HG03439 (cell line): Measurements from ENCODE around the gene SPECC1L.

ENCODE experiments used
- ATAC-seq: cut with Tn5 transposase; IDR thresholded peaks from one replicate; pipeline ENCODE4 v1.9.1; 2021; ENCODE audit warnings: mild to moderate bottlenecking, moderate library complexity; ENCODE audit not compliant: unreplicated experiment

SPECC1L gene

DNA sequence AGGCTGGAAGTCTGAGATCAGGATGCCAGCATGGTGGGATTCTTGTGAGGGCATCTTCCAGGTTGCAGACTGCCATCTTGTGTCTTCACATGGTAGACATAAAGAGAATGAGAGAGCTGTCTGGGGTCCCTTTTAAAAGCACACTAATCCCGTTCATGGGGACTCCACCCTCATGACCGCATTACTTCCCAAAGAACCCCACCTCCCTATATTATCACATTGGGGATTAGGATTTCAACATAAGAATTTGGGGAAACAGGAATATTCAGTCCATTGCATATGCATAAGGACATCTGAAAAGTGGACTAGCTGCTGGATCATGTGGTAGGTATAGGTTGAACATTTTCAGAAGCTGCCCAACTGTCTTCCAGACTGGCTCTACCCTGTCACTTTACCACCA lies 123.6 kb downstream of the SPECC1L start:
- ATAC-seq = no peak

DNA sequence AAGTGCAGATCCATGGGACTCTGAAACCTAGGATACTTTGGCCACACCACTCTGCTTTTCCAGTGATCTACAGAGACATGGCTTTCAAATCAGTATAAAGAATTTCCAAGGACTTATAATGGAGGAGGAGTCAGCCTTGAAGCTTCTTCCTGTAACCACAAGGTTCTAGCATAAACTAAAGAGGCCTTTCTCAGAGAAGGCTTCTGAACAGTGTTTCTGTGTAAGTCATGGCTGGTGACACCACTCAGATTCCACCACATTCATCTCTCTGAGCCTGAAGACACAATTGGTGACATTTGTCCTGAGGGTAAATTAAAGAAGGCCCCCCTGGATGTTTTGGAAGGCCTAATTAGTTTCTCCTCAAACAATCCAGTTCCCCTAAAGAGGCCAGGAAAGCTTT lies 127.8 kb downstream of the SPECC1L start:
- ATAC-seq = no peak

DNA sequence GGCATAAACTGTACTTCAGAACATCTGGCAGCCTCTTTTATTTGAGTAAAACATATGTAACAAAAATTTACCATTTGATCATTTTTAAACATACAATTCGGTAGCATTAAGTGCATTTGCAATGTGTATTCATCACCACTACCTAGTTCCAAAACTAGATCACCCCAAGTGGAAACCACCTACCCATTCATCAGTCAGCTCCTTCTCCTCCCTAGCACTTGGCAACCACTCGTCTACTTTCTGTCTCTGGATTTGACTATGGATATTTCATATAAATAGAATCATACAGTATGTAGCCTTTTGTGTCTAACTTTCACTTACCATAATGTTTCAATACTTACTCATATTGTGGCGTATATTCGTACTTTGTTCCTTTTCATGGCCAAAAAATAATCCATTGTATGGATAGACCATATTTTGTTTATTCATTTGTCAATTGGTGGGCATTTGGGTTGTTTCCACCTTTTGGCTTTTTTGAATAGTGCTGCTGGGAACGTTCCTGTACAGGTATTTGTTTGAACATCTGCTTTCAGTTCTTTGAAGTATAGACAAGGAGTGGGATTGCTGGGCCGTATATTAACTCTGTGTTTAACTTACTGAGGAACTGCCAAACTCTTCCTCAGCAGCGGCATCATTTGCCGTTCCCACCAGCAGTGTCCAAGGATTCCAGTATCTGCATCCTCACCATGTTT lies 129.5 kb downstream of the SPECC1L start:
- ATAC-seq = peak; percentile 17

DNA sequence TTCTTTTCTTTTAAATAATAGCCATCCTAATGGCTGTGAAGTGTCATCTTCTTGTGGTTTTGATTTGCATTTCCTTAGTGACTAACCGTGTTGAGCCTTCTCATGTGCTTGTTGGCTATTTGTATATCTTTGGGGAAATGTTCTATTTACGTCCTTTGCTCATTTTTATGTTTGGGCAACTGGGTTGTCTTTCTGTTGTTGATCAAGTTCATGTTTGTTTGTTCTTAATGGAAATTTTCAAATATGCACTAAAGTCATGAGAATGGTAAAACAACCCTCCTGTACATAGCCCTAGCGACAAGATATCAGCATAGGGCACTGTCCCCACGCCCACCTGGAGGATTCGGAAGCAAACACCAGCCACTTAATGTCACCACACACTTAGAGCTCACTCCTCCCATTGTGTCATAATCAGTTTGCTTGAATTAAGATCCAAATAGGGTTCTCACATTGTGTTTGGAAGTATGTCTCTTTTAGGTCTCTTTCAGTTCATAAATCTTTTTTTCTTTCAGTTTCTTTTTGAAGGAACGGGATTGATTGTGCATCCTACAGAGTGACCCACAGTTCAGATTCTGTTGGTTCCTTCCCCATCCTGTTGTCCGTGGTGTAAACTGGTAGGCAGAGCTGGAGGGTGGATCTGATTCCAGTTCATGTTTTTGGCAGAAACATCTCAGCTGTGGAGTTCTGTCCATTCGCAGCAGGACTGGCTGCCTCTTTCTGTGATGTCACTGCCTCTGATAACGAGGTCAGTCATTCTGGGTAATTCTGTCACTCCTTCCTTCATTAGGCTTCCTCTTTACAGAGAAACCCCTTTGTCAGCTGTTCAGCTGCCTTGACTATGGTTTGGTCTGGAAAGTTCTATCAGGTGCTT lies 130.3 kb downstream of the SPECC1L start:
- ATAC-seq = peak; percentile 55

DNA sequence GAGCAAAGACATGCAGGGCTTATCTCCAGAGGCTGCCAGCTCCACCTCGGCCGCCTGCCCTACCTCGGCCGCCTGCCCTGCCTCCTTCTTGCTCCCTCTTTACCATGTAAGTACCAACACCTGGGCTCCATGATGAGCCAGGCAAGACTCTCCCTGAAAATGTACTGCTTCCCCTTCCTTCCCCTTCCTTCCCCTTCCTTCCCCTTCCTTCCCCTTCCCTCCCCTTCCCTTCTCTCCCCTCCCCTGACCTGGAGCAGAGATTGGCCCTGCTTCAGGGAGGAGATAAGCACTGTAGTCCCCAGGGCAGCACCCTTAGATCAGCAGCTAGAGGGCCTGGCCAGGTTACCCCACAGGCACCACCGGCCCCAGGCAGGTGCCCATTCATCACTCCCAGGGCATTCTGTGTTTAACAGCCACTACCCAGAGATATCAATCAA lies 131.3 kb downstream of the SPECC1L start:
- no peak for ATAC-seq

DNA sequence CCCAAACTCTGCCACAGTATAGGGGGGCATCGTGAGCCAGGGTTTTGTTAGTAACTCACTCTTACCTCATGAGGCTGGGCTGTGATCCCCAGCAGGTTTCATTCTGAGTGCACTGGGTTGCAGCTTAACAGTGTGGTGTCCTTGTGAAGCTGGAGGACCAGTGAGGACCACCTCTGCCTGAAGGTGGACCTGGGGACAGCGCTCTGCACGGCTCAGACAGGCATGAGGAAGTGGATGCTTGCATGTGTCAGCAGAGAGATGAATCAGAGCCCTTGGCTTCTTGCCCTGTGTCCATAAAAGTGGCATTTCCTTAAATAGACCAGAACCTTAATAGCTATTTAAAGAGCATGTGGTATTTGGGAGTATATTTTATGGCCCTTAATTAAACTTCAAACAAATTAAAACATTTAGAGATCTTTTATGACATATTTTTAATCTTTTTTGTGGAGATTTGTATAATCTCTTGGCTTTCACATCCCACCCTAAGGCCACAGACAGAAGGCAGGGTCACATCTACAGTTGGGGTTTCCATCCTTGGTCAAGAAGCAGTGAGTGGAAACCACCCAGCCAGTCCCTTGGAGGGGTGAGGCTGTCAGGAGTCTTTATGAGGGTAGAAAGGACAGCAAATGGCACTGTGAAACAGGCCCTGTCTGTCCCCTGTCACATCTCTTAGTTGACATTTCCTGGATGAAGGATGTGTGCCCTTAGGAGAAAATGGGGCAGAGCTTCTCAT lies 132.0 kb downstream of the SPECC1L start:
- ATAC-seq = no peak

DNA sequence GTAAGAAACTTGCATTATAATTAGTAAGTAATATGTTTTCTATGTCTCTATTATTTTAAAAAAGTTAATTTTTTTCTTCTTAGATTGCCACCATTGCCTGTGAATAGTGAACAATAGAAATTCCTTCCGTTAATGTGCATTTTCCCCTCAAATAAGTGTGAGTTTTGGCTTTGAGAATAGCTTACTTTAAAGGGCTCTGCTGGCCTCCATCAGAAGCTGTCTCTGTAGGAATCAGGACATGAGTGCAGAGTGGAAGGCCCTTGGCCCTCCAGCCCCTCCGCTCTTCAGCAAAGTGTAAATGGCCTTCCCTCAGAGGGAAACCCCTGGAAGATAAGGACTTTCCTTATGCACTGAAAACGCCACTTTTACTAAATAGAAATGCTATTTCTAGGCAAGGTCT lies 132.7 kb downstream of the SPECC1L start:
- no peak for ATAC-seq

DNA sequence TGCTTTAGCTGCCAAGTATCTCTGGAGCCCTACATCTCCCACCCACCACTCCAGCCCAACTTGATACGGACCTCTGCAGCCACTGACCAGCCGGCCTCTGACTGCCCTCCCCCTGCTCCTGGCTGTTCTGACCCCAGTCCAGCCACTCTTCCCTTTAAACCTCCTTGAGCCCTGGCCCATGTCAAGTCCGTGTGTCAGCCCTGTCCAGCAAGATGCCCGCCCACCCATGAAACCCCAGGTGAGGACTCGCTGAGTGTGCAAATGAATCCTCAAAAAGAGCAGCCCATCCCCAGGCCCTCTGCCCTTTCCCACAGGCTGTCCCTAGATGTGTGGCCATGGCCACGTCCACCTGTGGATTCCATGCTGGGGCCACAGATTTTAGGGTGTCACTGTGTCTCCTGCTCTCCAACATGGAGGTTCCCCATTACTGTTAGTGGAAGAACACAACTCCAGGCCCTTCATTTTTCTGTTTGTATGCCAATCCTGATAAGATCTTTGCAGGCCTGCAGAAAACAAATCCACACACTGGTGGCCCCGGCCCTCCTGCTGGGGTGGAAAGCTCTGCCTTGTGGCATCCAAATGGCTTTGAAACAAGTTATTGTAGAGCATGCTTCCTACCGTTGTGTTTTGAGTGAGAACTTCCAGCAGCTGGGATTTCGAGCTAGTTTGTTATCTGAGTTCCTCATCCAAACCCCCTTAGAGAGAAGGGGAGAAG lies 134.1 kb downstream of the SPECC1L start:
- no peak for ATAC-seq

DNA sequence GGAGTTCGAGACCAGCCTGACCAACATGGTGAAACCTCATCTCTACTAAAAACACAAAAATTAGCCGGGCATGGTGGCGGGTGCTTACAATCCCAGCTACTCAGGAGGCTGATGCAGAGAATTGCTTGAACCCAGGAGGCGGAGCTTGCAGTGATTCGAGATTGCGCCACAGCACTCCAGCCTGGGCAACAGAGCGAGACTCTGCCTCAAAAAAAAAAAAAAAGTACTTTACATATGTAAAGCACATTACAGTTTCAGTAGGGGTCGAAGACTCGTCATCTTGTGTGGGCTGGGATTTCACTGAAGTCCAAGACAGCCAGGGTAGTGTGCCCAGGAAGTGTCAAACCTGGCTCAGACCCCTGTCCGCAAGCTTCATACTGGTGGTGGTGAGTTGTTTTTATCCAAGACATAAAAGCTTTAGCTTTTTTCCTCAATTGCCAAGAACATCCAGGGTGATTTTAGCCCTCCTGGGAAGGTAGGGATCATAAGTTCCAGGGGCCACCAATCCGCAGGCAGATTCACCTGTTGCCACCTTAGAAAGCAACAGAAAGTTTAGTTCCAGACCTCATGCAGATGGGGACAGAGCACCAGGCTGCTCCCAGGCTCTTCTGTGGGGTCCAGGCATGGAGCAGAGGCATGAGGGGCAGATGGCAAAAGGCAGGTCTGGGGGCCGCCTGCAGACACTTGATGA lies 135.1 kb downstream of the SPECC1L start:
- no peak for ATAC-seq

DNA sequence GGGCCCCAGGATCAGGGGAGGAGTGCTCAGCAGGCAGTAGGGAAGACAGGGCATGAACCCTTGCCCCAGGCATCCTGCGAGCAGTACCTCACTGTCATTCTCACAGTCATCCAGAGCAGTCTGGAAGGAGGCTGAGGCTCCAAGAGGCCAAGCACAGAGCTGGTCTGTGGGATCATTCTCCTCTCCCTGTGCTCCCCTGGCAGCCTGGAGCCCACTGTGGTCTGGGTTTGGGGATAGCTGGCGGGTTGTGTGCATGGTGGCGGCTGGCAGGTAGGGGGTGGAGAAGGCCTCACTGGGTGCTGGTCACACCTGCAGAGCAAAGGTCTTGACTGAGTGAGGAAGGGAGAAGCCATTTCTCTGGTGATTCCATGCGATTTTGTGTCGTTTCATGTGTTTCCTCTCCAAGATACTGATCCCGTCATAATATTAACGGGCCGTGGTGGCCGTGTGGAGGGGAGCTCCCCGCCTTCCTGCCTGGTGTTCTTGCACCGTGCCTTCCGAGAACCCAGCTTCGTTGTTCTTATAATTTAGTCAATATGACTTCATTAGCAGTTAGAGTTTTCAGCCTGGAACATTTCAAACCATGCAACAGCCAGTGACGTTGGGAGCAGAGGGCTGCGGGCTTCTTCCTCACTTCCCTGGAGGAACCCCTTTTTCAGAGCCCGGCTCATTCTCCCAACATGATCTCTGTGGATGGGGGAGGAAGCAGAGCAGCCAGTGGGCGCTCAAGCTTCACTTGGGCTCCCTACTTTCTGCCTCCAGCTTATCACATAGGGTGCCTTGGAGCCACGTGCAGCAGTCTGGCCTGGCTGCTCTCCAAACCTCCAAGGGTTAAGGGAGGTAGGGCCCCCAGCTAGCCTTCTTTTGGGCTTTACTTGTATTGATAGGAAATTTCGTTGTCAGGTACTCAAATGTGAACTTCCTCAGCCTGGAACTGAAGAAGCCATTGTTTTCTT lies 136.0 kb downstream of the SPECC1L start:
- no peak for ATAC-seq

DNA sequence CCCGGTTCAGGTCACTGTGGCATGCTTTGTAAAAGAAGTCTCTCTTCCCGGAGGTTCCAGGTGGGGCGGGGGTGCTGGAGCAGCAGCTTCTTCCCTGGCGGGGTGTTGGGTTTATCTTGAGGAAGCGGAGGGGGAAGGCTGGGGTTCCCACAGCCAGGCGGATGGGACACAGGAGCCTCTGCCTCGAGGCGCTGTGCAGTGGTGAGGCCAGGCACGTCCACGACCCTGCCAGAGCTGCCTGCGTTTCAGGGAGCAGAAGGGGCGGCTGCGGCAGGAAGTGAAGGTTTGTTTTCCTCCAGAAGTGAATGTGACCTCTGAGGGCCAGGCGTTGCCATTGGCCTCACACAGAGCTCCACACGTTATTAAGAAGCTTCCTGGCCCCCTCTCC lies 136.6 kb downstream of the SPECC1L start:
- ATAC-seq = no peak

DNA sequence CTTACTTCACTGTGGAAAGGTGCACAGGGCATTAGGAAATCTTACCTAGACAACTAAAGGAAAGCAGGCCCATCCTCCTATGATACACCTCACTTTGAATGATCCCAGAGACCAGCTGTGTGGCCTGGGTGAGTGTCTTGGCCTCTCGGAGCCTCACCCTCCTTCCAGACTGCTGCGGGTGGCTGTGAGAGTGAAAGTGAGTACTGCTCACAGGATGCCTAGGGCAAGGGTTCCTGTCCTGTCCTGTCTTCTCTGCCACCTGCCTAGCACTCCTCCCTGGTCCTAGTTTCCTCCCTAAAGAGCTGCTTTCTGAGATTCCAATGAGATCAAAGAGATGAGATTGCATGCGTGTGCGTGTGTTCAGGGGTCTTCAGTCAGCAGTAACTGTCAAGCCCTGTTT lies 137.3 kb downstream of the SPECC1L start:
- no peak for ATAC-seq

DNA sequence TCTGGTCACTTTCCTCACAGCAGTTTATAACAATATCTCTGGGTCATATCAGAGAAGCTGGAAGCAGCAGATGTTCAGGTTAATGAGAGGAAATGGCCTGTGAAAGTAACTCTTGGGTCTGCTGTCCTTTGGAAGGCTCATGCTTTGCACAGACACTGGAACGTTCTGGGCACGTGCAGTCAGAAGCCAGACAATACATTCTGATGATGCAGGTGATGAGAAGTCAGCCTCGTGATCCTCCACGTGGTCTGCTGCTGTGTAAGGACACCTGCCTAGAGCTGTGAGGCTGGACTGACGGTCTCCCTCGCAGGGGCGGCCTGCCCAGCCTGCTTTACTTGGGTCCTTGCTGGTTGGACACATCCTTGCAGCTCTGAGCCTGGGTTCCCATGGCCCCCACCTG lies 138.0 kb downstream of the SPECC1L start:
- no peak for ATAC-seq

DNA sequence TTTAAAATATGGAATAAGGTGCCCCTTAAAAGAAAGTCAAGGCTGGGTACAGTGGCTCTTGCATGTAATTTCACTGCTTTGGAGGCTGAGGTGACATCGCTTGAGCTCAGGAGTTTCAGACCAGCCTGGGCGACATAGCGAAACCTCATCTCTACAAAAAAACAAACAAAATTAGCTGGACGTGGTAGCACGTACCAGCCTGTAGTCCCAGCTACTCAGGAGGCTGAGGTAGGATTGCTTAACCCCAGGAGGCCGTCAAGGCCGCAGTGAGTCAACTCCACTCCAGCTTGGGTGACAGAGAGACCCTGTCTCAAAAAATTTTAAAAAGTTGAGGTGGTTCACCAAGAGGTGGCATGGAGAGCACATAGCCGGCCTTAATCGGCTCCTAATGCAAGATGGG lies 139.1 kb downstream of the SPECC1L start:
- ATAC-seq = no peak

DNA sequence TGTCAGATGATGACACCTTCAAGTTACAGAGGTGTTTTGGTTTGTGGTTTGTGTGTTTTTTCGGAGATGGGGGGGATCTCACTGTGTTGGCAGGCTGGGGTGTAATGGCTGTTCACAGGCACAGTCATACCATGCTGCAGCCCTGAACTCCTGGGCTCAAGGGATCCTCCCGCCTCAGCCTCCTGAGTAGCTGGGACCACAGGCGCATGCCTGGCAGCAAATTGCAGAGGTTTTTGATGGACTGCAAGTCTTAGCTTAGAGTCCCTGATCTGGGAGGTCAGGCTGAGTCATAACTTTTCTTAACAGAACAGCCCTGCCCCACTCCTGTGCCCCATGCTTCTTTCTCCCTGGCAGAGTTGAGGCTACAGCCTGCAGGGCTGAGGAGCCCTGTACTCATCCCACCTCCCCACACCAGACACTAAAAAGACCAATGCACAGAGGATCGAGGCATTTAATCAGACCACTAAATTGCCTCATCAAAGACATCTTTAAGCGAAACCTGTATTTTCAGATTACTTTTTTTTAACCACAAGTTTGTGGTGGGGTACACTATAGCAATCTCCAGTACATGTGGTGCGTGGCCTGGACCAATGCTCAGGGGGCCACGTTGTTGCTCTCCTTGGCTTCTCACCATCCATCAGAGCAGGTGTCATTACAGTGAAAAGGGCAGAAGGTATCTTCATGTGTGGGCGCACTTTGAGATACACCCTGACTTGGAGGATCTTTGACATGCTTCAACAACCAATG lies 139.7 kb downstream of the SPECC1L start:
- ATAC-seq = no peak

DNA sequence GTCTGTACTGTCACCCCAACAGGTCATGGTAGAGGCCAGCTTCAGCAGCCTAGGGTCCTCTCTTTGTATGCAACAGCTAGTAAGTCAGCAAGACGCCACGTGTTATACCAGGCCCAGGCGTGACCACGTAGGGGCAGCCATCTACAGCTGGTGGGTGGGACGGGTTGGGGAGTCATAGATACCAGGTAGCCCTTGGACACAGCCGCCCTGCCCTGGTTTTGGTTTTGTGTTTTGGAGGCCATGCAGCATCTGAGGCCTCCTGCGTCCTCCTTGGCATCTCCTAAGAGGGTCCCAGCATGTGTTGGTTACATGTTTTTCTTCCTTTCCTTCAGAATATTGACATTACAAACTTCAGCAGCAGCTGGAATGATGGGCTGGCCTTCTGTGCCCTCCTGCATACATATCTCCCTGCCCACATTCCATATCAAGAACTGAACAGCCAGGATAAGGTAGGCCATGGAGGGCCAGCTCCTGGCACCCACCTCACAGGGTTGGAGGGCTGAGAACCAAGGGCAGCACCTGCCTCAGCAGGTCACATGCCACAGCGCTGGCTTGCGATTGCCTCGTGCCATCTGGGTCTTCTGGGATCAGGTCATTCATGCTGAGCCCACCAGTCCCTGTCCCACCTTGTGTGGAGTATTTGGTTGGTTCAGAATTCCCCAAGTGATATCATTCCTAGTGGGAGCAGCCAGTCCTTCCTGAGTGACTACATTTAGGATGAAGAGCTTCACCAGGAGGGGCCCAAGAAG lies 140.8 kb downstream of the SPECC1L start:
- ATAC-seq = no peak

DNA sequence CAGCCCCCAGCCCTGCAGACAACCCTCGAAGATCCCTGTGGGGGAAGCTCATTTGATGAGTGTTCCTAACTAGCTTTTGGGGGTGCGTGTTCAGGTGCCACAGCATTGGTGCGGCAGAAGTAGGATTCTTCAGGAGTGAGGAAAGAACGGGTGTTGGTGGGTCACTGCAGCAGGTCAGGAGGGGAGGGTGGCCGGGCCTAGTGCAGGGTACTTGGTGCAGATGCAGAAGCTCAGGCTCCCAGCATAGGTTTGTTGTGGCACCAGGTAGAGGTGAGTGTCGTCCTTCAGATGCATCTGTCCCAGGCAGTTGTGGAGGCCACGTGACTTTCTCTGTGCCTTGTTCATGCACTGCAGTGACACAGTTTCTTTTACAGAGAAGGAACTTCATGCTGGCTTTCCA lies 141.6 kb downstream of the SPECC1L start:
- no peak for ATAC-seq

DNA sequence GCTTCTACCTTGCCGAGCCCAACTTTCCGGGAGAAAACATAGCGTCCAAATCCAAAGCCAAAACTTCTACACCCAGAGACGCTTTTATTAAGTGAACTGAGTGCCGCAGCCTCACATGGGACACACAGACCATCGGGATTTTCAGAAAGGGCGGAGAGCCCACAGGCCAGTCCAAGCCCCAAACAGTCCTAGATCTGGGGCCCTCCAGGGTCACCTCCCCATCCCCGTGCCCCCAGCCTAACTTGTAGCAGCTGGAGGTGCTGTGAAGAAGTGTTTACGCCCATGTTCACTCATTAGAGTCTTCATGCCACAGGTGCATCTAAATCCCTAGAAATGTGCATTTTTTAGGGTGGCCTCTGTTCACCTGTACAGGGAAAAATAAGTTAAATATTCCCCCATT lies 142.6 kb downstream of the SPECC1L start:
- no peak for ATAC-seq
